ENCODE measurements around the gene TMEM258.

The TMEM258 gene

DNA sequence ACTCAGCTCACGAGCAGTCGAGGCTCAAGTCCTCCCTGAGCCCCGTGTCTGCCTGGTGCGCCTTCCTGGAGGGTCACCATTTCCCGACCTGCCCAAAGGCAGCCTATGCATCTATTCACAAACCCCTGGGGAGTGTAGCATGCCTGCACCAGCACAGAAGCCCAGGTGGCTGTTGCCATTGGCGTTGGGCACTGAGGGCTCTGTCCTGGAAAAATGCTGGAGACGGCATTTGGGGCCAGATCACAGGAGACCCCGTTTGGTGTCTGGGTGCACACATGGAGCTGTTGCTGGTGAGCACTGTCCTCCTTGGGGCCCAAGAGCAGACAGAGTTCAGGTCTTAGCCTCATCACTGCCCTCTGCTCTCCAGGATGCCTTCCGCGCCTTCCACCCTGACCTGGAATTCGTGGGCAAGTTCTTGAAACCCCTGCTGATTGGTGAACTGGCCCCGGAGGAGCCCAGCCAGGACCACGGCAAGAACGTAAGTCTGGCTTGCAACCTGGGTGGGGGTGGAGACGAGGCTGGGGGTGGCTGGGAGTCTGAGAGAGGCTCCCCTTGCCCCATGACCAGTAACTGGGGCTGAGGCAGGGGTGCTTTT, 45.1 kb upstream of the TMEM258 start:
- no peak overlapping the region for H3K27ac ChIP-seq
- TF ChIP-seq CTCF (IDR thresholded peaks at IDR 0.05): no peak
- TF ChIP-seq ZFX (IDR thresholded peaks at IDR 0.05; ENCODE audit: borderline replicate concordance): no peak

GRCh38 chr11:61836193-61836592, 43.8 kb upstream of the TMEM258 start:
- H3K27ac ChIP-seq: no peak overlapping the region
- no peak for TF ChIP-seq CTCF (IDR thresholded peaks at IDR 0.05)
- TF ChIP-seq ZFX (IDR thresholded peaks at IDR 0.05; ENCODE audit: borderline replicate concordance): no peak

DNA sequence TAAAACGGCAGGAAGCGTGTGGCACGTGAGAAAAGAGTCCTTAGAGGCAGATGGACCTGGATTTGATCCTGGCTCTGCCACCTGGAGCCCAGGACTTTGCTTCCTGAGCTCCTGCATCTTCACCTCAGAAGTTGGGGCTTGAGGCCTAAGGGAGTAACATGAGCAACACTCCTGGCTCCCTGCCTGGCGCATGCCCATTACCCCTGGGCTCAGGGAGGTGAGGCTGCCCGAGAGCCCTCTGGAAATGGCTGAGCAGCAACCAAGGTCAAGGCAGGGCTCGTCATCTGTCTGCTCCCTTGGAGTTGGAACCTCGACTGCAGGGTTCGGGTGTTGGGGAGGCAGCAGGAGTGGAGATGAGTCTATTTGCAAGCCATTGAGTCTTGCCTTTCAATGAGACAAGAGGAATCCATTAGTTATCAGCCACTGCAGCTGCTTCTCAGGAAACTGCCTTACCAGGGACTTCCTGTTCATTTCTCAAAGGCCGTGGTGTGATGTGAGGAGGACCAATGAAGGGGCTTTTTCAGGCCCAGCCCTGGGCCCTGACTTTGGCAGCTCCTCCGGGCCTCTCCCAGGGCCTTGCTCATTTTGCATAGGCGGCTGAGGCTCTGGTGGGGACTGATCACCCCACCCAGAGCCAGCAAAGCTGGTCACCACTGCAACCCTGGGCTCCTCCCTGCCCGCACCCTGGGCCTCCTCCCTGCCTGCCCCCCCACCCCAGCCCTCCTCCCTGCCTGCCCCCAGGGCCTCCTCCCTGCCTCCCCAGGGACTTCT, 42.1 kb upstream of the TMEM258 start:
- TF ChIP-seq ZFX (IDR thresholded peaks at IDR 0.05; ENCODE audit: borderline replicate concordance) (no peak), CTCF (IDR thresholded peaks at IDR 0.05) (no peak)
- H3K27ac ChIP-seq: no peak overlapping the region

GRCh38 chr11:61833926-61834277, 41.5 kb upstream of the TMEM258 start:
- TF ChIP-seq CTCF (IDR thresholded peaks at IDR 0.05): no peak
- no peak for TF ChIP-seq ZFX (IDR thresholded peaks at IDR 0.05; ENCODE audit: borderline replicate concordance)
- H3K27ac ChIP-seq: no peak overlapping the region

DNA sequence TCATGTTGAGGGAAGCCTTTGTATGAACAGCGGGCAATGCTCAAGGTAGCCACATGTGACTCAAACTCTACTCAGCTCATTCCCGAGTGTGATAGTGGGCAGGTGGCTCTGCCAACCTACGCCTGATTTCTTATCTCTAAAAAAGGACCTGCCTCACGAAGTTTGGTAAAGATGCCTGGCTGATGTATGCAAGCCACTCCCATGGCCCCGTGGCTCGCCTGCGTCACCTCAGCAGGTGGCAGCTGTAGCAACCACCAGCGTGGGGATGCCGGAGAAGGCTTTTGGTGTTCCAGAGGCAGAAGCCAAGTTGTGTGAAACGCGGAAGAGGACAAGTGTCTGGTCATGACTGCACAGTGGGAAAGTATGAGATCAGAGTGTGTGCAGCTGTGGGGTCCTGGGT, 41.1 kb upstream of the TMEM258 start:
- H3K27ac ChIP-seq: no peak overlapping the region
- TF ChIP-seq ZFX (IDR thresholded peaks at IDR 0.05; ENCODE audit: borderline replicate concordance): no peak
- TF ChIP-seq CTCF (IDR thresholded peaks at IDR 0.05): no peak

- H3K27ac ChIP-seq: no peak overlapping the region
- TF ChIP-seq CTCF (IDR thresholded peaks at IDR 0.05) (no peak), ZFX (IDR thresholded peaks at IDR 0.05; ENCODE audit: borderline replicate concordance) (no peak)
These were observed 40.4 kb upstream of the TMEM258 start for GRCh38 chr11:61832754-61833153.

DNA sequence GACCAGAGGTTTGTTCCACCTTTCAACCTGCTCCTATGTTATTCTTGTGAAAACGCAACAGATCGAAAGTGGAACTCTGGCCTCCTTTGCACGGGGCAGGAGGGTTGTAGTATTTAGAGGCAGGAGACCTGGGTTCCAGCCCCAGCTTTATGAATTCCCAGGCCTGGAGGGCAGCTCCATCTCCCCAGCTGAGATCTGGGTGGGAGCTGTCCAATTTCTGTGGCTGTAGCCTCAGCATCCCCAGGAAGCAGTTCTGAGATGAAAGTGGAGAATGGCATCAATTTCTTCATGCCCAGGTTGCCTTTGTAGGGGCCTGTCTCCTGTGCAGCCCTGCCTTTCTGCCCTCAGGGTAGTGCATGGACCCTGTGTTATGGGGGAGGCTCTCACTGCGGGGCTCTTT, 39.8 kb upstream of the TMEM258 start:
- TF ChIP-seq CTCF (IDR thresholded peaks at IDR 0.05) (no peak), ZFX (IDR thresholded peaks at IDR 0.05; ENCODE audit: borderline replicate concordance) (no peak)
- H3K27ac ChIP-seq: no peak overlapping the region
